ENCODE data around the gene VAV3. TPM values are rescaled to one million over a fixed set of nuclear protein-coding genes. Genes with fewer than 3 reads are reported as not detected.
A peak's percentile ranks its signal among the peaks of the same experiment; 100 is the strongest.
"Not testable (repeated sequence)": the region's sequence is repeated elsewhere in the genome, so short reads cannot be mapped to it uniquely, and the experiment has no call there.

The VAV3 gene
- total RNA-seq, 4 donors from 2014 or later, result 2.2 to 20.4 (median 4.0) TPM

- Histone ChIP-seq H3K27ac (no peak overlapping the region), H3K36me3 (no peaks in the 10 kb centered on the region), H3K4me1 (no peaks in the 10 kb centered on the region), H3K27me3 (no peaks in the 10 kb centered on the region), H3K4me3 (no peak overlapping the region), H3K9me3 (no peaks in the 10 kb centered on the region)
- WGBS, 2 donors, result 82 to 87% methylated on average over 2 of the region's 2 CpGs
- no peak for DNase-seq (ENCODE audit: low spot score in 2 of 2)
- TF ChIP-seq POLR2A (IDR thresholded peaks at IDR 0.05) (no peak), EP300 (IDR thresholded peaks at IDR 0.05) (no peak), CTCF (IDR thresholded peaks at IDR 0.05) (no peak)
Observed at GRCh38 chr1:108007531-108007930, 42.6 kb upstream of the VAV3 start.

- TF ChIP-seq POLR2A (IDR thresholded peaks at IDR 0.05) (no peak), EP300 (IDR thresholded peaks at IDR 0.05) (no peak), CTCF (IDR thresholded peaks at IDR 0.05) (no peak)
- Histone ChIP-seq H3K4me3 (no peak overlapping the region), H3K9me3 (no peaks in the 10 kb centered on the region), H3K36me3 (no peaks in the 10 kb centered on the region), H3K4me1 (no peaks in the 10 kb centered on the region), H3K27me3 (no peaks in the 10 kb centered on the region), H3K27ac (no peak overlapping the region)
- 79 to 85% methylated on average over 1 of the region's 1 CpG for WGBS, 2 donors
- no peak for DNase-seq (ENCODE audit: low spot score in 2 of 2)
Observed at GRCh38 chr1:108007070-108007469, 42.1 kb upstream of the VAV3 start.

- H3K27ac ChIP-seq; H3K27me3 ChIP-seq; H3K4me3 ChIP-seq; H3K36me3 ChIP-seq; H3K9me3 ChIP-seq; DNase-seq (ENCODE audit: low spot score in 2 of 2); H3K4me1 ChIP-seq: not testable (repeated sequence)
- 57 to 69% methylated on average over 3 of the region's 3 CpGs for WGBS, 2 donors
Observed at GRCh38 chr1:108004919-108005318, 39.9 kb upstream of the VAV3 start.

- H3K27me3 ChIP-seq, result no peaks in the 10 kb centered on the region
- peak; percentile 8 to 17 for DNase-seq (ENCODE audit: low spot score in 2 of 2)
- no peak overlapping the region for H3K27ac ChIP-seq
- H3K36me3 ChIP-seq, result no peaks in the 10 kb centered on the region
- no peak overlapping the region for H3K4me3 ChIP-seq
- WGBS, 2 donors, result 0% methylated on average over 2 of the region's 2 CpGs
- no peak for TF ChIP-seq POLR2A (IDR thresholded peaks at IDR 0.05)
- TF ChIP-seq EP300 (IDR thresholded peaks at IDR 0.05), result no peak
- no peak for TF ChIP-seq CTCF (IDR thresholded peaks at IDR 0.05)
- peaks cover 0 to 4% (median 0%) of the 10 kb centered on the region in 4 donors for H3K4me1 ChIP-seq
- H3K9me3 ChIP-seq, result no peaks in the 10 kb centered on the region
Observed at GRCh38 chr1:108000620-108001111, 35.7 kb upstream of the VAV3 start.

GRCh38 chr1:108000184-108000583, 35.2 kb upstream of the VAV3 start:
- no peak for DNase-seq (ENCODE audit: low spot score in 2 of 2)
- H3K36me3 ChIP-seq, result no peaks in the 10 kb centered on the region
- no peak overlapping the region for H3K4me3 ChIP-seq
- TF ChIP-seq EP300 (IDR thresholded peaks at IDR 0.05) (no peak), CTCF (IDR thresholded peaks at IDR 0.05) (no peak)
- H3K27ac ChIP-seq, result no peak overlapping the region
- WGBS, 2 donors, result 62% methylated on average over 6 of the region's 6 CpGs
- no peaks in the 10 kb centered on the region for H3K9me3 ChIP-seq
- no peaks in the 10 kb centered on the region for H3K27me3 ChIP-seq
- peaks cover 0 to 4% (median 0%) of the 10 kb centered on the region in 4 donors for H3K4me1 ChIP-seq

- no peak for TF ChIP-seq CTCF (IDR thresholded peaks at IDR 0.05)
- WGBS, 2 donors, result 71 to 79% methylated on average over 1 of the region's 1 CpG
- Histone ChIP-seq H3K27ac (no peak overlapping the region), H3K36me3 (no peaks in the 10 kb centered on the region), H3K9me3 (no peaks in the 10 kb centered on the region), H3K27me3 (no peaks in the 10 kb centered on the region), H3K4me3 (no peak overlapping the region), H3K4me1 (peaks cover 0 to 4% (median 0%) of the 10 kb centered on the region in 4 donors)
- no peak for DNase-seq (ENCODE audit: low spot score in 2 of 2)
Observed at GRCh38 chr1:107997866-107998265, 32.9 kb upstream of the VAV3 start.
